Lower leg skin (tissue), 3 donors: ENCODE data around the gene RBX1.

Source experiments
- POLR2A ChIP-seq, 2 donors: fragments of 450-650 bp; IDR thresholded peaks; one replicate each; pipeline ENCODE4 v1.6.1; 2016 to 2017; ENCODE audit warnings: antibody characterized with exemption in 2 of 2, mild to moderate bottlenecking in 1 of 2, moderate library complexity in 1 of 2
- TF ChIP-seq, protein P1 (sequence below), 3 donors: fragments of 450-650 bp; IDR thresholded peaks; one replicate each; pipeline ENCODE4 v1.5.1; 2016; ENCODE audit warnings: antibody characterized with exemption in 3 of 3, mild to moderate bottlenecking in 3 of 3, moderate library complexity in 2 of 3

DNA sequence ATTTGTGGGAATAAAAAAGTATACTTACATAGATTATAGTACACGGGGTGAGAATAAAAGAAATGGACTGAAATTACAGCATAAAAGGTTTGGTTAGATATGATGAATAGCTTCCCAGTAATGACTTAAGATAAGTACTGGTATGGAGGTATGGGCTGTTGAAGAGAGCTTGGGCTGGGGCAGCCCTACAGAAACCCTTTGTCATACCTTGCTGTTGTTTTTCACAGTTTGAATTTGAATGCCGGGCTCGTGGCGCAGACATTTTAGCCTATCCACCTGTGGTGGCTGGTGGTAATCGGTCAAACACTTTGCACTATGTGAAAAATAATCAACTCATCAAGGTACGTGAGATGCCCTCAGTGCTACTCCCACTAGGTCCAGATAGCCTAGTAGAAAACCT lies 42.3 kb upstream of the RBX1 start:
- no peak for TF ChIP-seq POLR2A (IDR thresholded peaks at IDR 0.05)
- TF ChIP-seq, protein P1, sequence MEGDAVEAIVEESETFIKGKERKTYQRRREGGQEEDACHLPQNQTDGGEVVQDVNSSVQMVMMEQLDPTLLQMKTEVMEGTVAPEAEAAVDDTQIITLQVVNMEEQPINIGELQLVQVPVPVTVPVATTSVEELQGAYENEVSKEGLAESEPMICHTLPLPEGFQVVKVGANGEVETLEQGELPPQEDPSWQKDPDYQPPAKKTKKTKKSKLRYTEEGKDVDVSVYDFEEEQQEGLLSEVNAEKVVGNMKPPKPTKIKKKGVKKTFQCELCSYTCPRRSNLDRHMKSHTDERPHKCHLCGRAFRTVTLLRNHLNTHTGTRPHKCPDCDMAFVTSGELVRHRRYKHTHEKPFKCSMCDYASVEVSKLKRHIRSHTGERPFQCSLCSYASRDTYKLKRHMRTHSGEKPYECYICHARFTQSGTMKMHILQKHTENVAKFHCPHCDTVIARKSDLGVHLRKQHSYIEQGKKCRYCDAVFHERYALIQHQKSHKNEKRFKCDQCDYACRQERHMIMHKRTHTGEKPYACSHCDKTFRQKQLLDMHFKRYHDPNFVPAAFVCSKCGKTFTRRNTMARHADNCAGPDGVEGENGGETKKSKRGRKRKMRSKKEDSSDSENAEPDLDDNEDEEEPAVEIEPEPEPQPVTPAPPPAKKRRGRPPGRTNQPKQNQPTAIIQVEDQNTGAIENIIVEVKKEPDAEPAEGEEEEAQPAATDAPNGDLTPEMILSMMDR (IDR thresholded peaks at IDR 0.05) = no peak
